ENCODE measurements around the gene ZNF862.

GRCh38 chr7:149869867-149870266 lies 31.7 kb downstream of the ZNF862 start:
- TF ChIP-seq, protein P1, sequence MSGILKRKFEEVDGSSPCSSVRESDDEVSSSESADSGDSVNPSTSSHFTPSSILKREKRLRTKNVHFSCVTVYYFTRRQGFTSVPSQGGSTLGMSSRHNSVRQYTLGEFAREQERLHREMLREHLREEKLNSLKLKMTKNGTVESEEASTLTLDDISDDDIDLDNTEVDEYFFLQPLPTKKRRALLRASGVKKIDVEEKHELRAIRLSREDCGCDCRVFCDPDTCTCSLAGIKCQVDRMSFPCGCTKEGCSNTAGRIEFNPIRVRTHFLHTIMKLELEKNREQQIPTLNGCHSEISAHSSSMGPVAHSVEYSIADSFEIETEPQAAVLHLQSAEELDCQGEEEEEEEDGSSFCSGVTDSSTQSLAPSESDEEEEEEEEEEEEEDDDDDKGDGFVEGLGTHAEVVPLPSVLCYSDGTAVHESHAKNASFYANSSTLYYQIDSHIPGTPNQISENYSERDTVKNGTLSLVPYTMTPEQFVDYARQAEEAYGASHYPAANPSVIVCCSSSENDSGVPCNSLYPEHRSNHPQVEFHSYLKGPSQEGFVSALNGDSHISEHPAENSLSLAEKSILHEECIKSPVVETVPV (CRISPR knock-in tag; IDR thresholded peaks at IDR 0.05), result no peak
- TF ChIP-seq OSR1 (CRISPR knock-in tag; IDR thresholded peaks at IDR 0.05) (no peak), ZNF8 (CRISPR knock-in tag; IDR thresholded peaks at IDR 0.05) (no peak), BACH2 (CRISPR knock-in tag; IDR thresholded peaks at IDR 0.05; ENCODE audit: borderline replicate concordance) (no peak), ARNTL (CRISPR knock-in tag; IDR thresholded peaks at IDR 0.05; ENCODE audit: borderline replicate concordance, low read depth) (no peak), ZFP30 (CRISPR knock-in tag; IDR thresholded peaks at IDR 0.05) (no peak), TOX (CRISPR knock-in tag; IDR thresholded peaks at IDR 0.05; ENCODE audit: borderline replicate concordance) (no peak), RARB (CRISPR knock-in tag; IDR thresholded peaks at IDR 0.05) (no peak), ISL1 (CRISPR knock-in tag; IDR thresholded peaks at IDR 0.05) (no peak), ZNF70 (CRISPR knock-in tag; IDR thresholded peaks at IDR 0.05) (no peak), GLIS3 (CRISPR knock-in tag; IDR thresholded peaks at IDR 0.05) (no peak)
- TF ChIP-seq, protein P2, sequence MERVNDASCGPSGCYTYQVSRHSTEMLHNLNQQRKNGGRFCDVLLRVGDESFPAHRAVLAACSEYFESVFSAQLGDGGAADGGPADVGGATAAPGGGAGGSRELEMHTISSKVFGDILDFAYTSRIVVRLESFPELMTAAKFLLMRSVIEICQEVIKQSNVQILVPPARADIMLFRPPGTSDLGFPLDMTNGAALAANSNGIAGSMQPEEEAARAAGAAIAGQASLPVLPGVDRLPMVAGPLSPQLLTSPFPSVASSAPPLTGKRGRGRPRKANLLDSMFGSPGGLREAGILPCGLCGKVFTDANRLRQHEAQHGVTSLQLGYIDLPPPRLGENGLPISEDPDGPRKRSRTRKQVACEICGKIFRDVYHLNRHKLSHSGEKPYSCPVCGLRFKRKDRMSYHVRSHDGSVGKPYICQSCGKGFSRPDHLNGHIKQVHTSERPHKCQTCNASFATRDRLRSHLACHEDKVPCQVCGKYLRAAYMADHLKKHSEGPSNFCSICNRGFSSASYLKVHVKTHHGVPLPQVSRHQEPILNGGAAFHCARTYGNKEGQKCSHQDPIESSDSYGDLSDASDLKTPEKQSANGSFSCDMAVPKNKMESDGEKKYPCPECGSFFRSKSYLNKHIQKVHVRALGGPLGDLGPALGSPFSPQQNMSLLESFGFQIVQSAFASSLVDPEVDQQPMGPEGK (CRISPR knock-in tag; IDR thresholded peaks at IDR 0.05; ENCODE audit: borderline replicate concordance), result no peak
- TF ChIP-seq, protein P3, sequence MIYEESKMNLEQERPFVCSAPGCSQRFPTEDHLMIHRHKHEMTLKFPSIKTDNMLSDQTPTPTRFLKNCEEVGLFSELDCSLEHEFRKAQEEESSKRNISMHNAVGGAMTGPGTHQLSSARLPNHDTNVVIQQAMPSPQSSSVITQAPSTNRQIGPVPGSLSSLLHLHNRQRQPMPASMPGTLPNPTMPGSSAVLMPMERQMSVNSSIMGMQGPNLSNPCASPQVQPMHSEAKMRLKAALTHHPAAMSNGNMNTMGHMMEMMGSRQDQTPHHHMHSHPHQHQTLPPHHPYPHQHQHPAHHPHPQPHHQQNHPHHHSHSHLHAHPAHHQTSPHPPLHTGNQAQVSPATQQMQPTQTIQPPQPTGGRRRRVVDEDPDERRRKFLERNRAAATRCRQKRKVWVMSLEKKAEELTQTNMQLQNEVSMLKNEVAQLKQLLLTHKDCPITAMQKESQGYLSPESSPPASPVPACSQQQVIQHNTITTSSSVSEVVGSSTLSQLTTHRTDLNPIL (CRISPR knock-in tag; IDR thresholded peaks at IDR 0.05; ENCODE audit: low read depth), result no peak

Measured in SK-N-SH treated with all-trans-retinoic acid at 6 μM for 48 hours (cell line).